Nucleus accumbens (tissue), 56 donors: ENCODE data around the gene PTPRE.

Experiments used
- DNase-seq, 56 donors: peaks; one replicate each; lab custom pipeline; 2025; lab: John Stamatoyannopoulos, UW

PTPRE gene

GRCh38 chr10:127882801-127883459, 24.0 kb upstream of the PTPRE start:
- DNase-seq = no peak

- DNase-seq = no peak
Observed at GRCh38 chr10:127883516-127883915, 23.4 kb upstream of the PTPRE start.

GRCh38 chr10:127884501-127884900, 22.4 kb upstream of the PTPRE start:
- no peak for DNase-seq

GRCh38 chr10:127886371-127887051, 20.4 kb upstream of the PTPRE start:
- no peak for DNase-seq

GRCh38 chr10:127887541-127888415, 19.1 kb upstream of the PTPRE start:
- DNase-seq = no peak

GRCh38 chr10:127888521-127889312, 18.2 kb upstream of the PTPRE start:
- no peak for DNase-seq

- no peak for DNase-seq
Observed at GRCh38 chr10:127889605-127890195, 17.2 kb upstream of the PTPRE start.

- DNase-seq = no peak
Observed at GRCh38 chr10:127890216-127890615, 16.7 kb upstream of the PTPRE start.

- no peak for DNase-seq
Observed at GRCh38 chr10:127890832-127891334, 16.0 kb upstream of the PTPRE start.

GRCh38 chr10:127892743-127893142, 14.2 kb upstream of the PTPRE start, which contains the start of gene CLRN3:
Gene CLRN3 (minus strand): TSS chr10:127892941. CDS start chr10:127892784, 157 bp downstream.
- DNase-seq = no peak

- DNase-seq = no peak
Observed at GRCh38 chr10:127894146-127894545, 12.8 kb upstream of the PTPRE start.

GRCh38 chr10:127896590-127896989, 10.3 kb upstream of the PTPRE start:
- DNase-seq = no peak

GRCh38 chr10:127897177-127897576, 9.7 kb upstream of the PTPRE start:
- DNase-seq = no peak

GRCh38 chr10:127899766-127900387, 7.0 kb upstream of the PTPRE start:
- peak in 2 of 56 donors; percentile 6 to 17 for DNase-seq

GRCh38 chr10:127903789-127904188, 3.1 kb upstream of the PTPRE start:
- no peak for DNase-seq

GRCh38 chr10:127904311-127905000, 2.4 kb upstream of the PTPRE start:
- no peak for DNase-seq

GRCh38 chr10:127905001-127905847, 1.7 kb upstream of the PTPRE start:
- DNase-seq = no peak

GRCh38 chr10:127905848-127906261, 1.0 kb upstream of the PTPRE start:
- DNase-seq = peak in 1 of 56 donors; percentile 42
